SK-N-MC (cell line): Measurements from ENCODE around the gene CERKL.

Source experiments
- EZH2 ChIP-seq: fragments of 200-600 bp; sonication (generic); IDR thresholded peaks from one replicate; pipeline ENCODE4 v1.6.1; 2017; ENCODE audit warnings: antibody characterized with exemption
- POLR2AphosphoS5 ChIP-seq: IDR thresholded peaks from 2 replicates; pipeline ENCODE4 v1.6.1; 2012; ENCODE audit warnings: mild to moderate bottlenecking, low read depth, low read length, borderline replicate concordance

GRCh38 chr2:181558371-181558770 is 98.5 kb downstream of the CERKL start:
- TF ChIP-seq EZH2 (no peak), POLR2AphosphoS5 (no peak)
